Adrenal gland (tissue), 5 donors: ENCODE results near the gene ABCA10.

Source experiments
- CTCF ChIP-seq, 6 experiments: fragments of 450-650 bp in 4 of 6; fragments of 200-600 bp in 2 of 6; sonication (generic) in 1 of 6; IDR thresholded peaks; 1 replicate in 5 of 6; 2 replicates in 1 of 6; pipeline versions ENCODE4 v1.5.1 to v1.8.0; 2016 to 2021; ENCODE audit warnings: antibody characterized with exemption in 6 of 6, mild to moderate bottlenecking in 2 of 6, moderate library complexity in 1 of 6
- POLR2A ChIP-seq, 2 donors: fragments of 450-650 bp; IDR thresholded peaks; one replicate each; pipeline ENCODE4 v1.6.1; 2017; ENCODE audit warnings: antibody characterized with exemption in 2 of 2, mild to moderate bottlenecking in 2 of 2, moderate library complexity in 1 of 2
- donor health status: DM: no; HTN: no; CAD: no.

- TF ChIP-seq CTCF (IDR thresholded peaks at IDR 0.05), result no peak
- no peak for TF ChIP-seq POLR2A (IDR thresholded peaks at IDR 0.05)
Measured at GRCh38 chr17:69192754-69193153, 35.9 kb downstream of the ABCA10 start.
